SIG-M5 treated with dmso at 0.1 percent for 504 hours (cell line): ENCODE data around the gene HOXC9.

Source experiments
- DNase-seq: peaks from one replicate; lab custom pipeline; 2025; ENCODE audit not compliant: unreplicated experiment; lab: John Stamatoyannopoulos, UW

HOXC9 gene

GRCh38 chr12:54011665-54012532 is 11.9 kb downstream of the HOXC9 start:
- no peak for DNase-seq

- DNase-seq: peak; percentile 21
These were observed 12.9 kb downstream of the HOXC9 start for GRCh38 chr12:54012631-54013409.

- no peak for DNase-seq
These were observed 14.5 kb downstream of the HOXC9 start for GRCh38 chr12:54014377-54015017.

- no peak for DNase-seq
These were observed 15.3 kb downstream of the HOXC9 start for GRCh38 chr12:54015018-54015931.

- no peak for DNase-seq
These were observed 16.1 kb downstream of the HOXC9 start for GRCh38 chr12:54016051-54016450.

- DNase-seq: no peak
These were observed 16.6 kb downstream of the HOXC9 start for GRCh38 chr12:54016478-54016964.

GRCh38 chr12:54017027-54017788 is 17.2 kb downstream of the HOXC9 start:
- peak; percentile 62 for DNase-seq

GRCh38 chr12:54017878-54018467 is 18.0 kb downstream of the HOXC9 start:
- peak; percentile 82 for DNase-seq

GRCh38 chr12:54018468-54018984 is 18.6 kb downstream of the HOXC9 start:
- no peak for DNase-seq

GRCh38 chr12:54019091-54019811 is 19.3 kb downstream of the HOXC9 start:
- no peak for DNase-seq

GRCh38 chr12:54019924-54020590 is 20.1 kb downstream of the HOXC9 start:
- DNase-seq: no peak

- DNase-seq: no peak
These were observed 20.8 kb downstream of the HOXC9 start for GRCh38 chr12:54020591-54021405.

GRCh38 chr12:54021432-54022013 is 21.6 kb downstream of the HOXC9 start:
- DNase-seq: no peak

- DNase-seq: no peak
These were observed 23.3 kb downstream of the HOXC9 start for GRCh38 chr12:54022960-54023884.

- DNase-seq: no peak
These were observed 24.2 kb downstream of the HOXC9 start for GRCh38 chr12:54024127-54024526.
